Rectal smooth muscle tissue (tissue), 1 donor: Measurements from ENCODE around the gene FSTL4.

Experiments
- H3K27ac ChIP-seq: one replicate; pipeline ENCODE4 v1.7.0; 2013; ENCODE audit warnings: low read depth, low read length, inconsistent platforms
- H3K27me3 ChIP-seq: one replicate; pipeline ENCODE4 v1.7.0; 2013; ENCODE audit warnings: low read length; ENCODE audit not compliant: control insufficient read depth, insufficient read depth
- H3K36me3 ChIP-seq: one replicate; pipeline ENCODE4 v1.7.0; 2013; ENCODE audit warnings: low read length; ENCODE audit not compliant: control insufficient read depth, insufficient read depth
- H3K4me1 ChIP-seq: one replicate; pipeline ENCODE4 v1.7.0; 2013; ENCODE audit warnings: low read length; ENCODE audit not compliant: control insufficient read depth, insufficient read depth
- H3K4me3 ChIP-seq: one replicate; pipeline ENCODE4 v1.7.0; 2013; ENCODE audit warnings: low read length
- H3K9ac ChIP-seq: one replicate; pipeline ENCODE4 v1.7.0; 2013; ENCODE audit warnings: low read length

FSTL4 gene

DNA sequence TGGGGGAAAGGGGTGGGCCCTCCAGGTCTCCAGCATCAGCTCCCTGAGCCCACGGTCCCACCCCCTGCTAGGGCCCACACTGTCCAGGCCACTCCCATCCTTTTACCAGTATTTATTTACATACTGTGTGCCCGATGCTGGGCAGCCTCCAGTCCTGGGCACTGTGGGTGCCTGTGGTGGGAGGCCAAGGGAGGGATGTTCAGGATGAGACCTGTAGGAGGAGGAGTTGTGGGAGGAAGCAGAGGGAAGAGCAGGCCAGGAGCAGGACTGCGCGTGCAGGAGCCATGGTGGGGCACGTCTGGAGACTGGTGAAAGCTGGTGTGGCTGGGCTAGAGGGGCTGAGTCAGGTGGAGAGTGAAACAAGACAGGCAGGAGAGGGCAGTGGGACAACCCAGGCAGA, 293.1 kb downstream of the FSTL4 start:
- Histone ChIP-seq H3K36me3 (no peaks in the 10 kb centered on the region), H3K4me1 (no peaks in the 10 kb centered on the region), H3K27me3 (no peaks in the 10 kb centered on the region), H3K9ac (no peak overlapping the region), H3K27ac (no peak overlapping the region), H3K4me3 (no peak overlapping the region)

DNA sequence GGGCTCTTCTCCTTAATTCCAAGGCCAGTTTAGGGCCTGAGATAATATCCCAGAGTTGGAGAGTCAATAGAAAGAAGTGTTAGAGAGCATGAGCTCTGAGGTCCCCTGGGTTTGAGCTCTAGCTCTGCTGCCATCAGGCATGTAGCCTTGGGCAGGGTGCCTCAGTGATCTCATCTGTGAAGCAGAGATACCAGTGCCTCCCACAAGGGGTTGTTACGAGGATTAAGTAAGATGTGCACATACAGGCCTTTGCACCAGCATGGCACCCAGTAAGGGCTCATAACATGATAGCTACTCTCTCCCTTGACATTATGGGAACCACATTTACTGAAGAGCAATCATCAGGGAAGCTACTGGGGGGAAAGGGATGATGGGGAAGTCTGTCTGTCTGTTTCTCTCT, 294.8 kb downstream of the FSTL4 start:
- Histone ChIP-seq H3K36me3 (no peaks in the 10 kb centered on the region), H3K27ac (no peak overlapping the region), H3K27me3 (no peaks in the 10 kb centered on the region), H3K4me3 (no peak overlapping the region), H3K4me1 (no peaks in the 10 kb centered on the region), H3K9ac (no peak overlapping the region)

DNA sequence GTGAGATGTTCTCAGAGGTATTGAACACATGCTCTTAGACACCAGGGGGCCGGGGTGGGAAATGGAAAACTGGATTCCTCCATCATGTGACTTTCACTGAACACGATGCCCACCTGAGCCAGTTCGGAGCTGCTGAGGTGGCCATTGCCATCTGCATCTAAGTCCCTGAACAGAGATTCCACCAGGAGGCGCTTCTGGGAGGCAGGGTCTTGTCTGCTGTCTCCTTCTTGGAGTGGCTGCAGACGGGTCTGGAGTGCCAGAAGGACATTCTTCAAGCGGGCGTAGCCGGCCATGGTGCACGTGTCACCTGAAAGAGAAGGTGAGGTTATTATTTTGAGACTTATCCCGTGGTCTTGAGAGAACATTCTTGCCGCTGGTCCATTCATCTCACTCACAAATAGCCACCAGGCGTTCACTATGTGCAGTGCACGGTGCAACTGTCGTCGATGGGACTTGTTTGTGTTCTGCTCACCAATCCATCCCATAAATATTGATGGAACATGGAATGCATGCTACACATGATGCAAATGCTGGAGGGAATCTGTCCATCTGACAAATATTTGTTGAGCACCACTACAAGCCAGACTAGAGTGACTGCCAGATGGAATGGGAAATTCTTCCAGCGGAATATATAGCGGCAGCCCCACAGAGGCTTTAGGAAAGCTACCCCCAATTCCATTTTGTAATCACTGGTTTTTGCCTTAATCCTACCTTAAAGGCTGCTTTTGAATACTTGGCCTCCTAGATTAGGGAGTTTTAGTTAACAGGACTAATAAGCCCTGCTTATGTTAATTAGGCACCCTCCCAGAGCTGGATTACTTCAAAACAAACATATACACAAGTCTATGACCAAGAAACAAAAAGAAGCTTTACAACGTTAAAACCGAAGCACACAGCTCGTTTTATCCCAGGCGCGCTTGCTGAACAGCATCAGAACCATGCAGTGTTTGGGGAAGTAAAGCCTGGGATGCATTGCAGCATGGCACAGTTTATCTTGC, 295.7 kb downstream of the FSTL4 start:
- Histone ChIP-seq H3K36me3 (no peaks in the 10 kb centered on the region), H3K9ac (no peak overlapping the region), H3K4me3 (no peak overlapping the region), H3K27ac (no peak overlapping the region), H3K4me1 (no peaks in the 10 kb centered on the region), H3K27me3 (no peaks in the 10 kb centered on the region)

DNA sequence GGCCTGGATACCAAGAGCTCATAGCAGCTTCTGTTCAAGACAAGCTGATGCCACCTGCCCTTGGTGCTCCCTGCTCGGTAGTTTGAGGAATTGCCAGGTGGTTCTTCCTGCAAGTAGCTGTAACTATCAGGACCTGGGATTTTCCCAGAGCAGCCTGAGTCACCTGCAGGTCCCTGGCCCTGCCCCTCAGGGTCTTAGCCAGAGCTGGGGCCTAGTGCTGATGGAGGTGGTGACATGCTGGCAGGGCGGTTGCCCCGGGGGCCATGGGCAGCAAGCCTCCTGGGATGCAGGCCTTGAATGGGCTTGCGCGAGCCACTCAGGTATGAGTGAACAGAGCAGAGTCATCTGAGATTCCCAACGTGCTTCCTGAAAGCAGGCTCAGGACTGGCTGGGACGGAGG, 298.3 kb downstream of the FSTL4 start:
- Histone ChIP-seq H3K4me3 (no peak overlapping the region), H3K27me3 (no peaks in the 10 kb centered on the region), H3K9ac (no peak overlapping the region), H3K4me1 (no peaks in the 10 kb centered on the region), H3K36me3 (no peaks in the 10 kb centered on the region), H3K27ac (no peak overlapping the region)

DNA sequence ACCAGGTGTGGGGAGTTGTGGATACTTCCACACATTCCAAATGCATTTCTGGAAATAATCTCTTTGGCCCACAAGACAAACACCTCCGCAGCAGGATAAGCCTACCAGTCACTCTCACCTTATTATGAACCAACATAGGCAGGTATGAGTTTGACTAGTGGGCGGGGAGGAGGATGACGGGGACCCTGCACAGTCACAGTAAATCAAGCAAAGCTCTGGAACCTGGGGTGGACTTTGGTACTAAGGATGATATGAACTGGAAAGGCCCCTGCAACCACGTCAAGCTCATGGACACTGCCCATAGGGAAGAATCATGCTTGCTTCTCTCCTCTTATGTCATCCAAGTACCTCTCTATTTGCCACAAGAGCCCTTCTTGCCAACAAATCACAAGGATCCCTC, 301.2 kb downstream of the FSTL4 start:
- Histone ChIP-seq H3K27ac (no peak overlapping the region), H3K4me3 (no peak overlapping the region), H3K27me3 (no peaks in the 10 kb centered on the region), H3K9ac (no peak overlapping the region), H3K4me1 (no peaks in the 10 kb centered on the region), H3K36me3 (no peaks in the 10 kb centered on the region)

DNA sequence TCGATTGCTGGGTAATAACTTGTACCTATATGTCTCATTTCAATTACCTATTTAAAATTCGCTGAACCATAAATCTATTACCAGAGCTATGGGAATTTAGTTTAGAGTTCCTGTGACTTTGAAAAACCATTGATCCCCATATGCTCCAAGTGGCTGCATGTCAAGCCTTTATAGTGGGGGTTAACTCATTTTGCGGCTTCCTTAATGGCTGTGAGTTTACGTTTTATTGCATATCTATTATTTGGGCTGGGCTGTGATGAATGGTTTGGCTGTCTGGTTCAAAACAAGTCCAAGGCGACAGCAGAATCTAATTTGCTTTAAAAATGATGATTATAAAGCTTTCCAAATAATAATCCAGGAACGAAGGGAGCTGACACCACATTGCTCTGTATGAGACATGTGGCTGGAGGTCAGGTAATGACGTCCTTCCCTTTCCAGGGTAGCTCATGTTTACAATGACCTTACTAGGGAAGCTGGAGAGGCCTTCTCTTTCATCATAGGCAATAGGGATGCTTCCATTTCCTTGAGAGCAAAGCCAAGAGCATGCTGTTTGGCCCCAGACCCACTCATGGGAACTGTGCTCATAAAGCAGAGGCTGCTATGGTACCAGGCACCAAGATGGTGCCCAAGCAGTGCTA, 302.2 kb downstream of the FSTL4 start:
- no peak overlapping the region for H3K27ac ChIP-seq
- H3K36me3 ChIP-seq = no peaks in the 10 kb centered on the region
- H3K4me3 ChIP-seq = no peak overlapping the region
- no peaks in the 10 kb centered on the region for H3K27me3 ChIP-seq
- no peak overlapping the region for H3K9ac ChIP-seq
- H3K4me1 ChIP-seq = no peaks in the 10 kb centered on the region

DNA sequence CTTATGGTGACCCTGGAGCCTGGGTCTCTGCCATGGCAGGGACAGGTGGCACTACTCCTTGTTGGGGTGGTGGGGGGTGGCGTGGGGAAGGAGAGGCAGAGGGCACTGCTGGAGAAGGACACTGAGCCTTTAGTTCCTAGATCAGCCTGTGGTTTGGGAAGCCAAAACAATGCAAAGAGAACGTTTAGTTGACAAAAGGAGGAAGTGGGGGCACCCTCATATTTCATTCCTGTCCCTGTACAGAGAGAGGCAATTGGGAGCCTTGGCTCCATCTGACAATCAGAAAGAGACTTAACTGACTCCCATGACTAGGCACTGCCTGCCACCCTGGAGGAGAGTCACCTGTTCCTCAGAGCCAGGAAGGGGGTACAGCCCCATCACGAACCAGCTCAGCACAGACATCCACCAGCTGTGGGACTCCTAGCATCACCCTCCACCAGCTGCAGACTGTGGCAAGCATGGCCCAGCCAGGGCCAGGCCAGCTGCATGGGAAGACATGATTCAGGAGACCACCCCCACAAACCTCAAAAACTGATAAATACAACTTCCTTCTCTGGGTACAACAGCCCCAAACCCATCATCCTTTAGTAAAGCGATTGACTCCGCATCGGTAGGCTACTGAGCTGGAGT, 303.1 kb downstream of the FSTL4 start:
- no peak overlapping the region for H3K27ac ChIP-seq
- no peak overlapping the region for H3K4me3 ChIP-seq
- no peaks in the 10 kb centered on the region for H3K36me3 ChIP-seq
- no peaks in the 10 kb centered on the region for H3K27me3 ChIP-seq
- H3K4me1 ChIP-seq = no peaks in the 10 kb centered on the region
- H3K9ac ChIP-seq = no peak overlapping the region

DNA sequence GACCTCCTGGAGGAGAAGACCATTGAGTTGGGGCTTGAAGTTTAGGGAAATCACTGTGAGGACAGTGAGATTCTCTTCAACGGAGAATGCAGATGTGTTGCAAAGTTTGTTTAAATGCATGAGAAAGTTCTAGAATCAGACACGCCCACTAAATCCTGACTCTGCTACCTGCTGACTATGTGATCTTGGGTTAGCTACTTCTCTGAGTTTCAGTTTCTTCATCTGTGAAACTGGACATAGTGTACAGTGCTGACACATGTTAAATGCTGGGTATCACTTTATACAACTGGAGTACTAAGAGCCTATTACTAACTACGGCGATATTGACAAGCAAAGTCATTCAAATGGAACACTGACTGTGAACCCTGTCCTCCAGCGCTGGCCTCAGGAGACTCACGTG, 305.1 kb downstream of the FSTL4 start:
- no peaks in the 10 kb centered on the region for H3K36me3 ChIP-seq
- H3K27me3 ChIP-seq = no peaks in the 10 kb centered on the region

DNA sequence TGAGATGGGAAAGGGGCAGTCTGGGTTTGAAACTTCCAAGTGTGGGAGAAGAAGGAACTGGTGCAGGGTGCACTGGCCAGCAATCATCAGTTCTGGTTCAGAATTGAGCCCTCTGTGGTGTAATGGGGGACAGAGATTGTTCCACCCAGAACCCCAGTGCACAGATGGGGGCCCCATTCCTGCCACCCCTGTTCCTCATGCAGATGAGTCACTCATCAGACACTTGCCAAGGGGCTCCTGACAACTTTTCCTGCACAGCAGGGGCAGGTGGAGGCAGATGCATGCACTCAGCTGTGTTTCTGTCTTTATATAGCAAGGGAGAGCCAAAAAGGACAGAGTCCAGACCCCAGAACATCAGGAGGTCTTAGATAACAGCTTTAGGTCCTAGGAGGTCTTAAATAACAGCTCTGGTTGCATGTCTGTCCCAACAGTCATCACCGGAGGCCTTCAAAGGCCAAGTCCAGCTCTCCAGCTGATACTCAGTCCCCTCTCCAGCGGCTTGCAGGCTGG, 307.6 kb downstream of the FSTL4 start:
- H3K9ac ChIP-seq = no peak overlapping the region
- H3K27me3 ChIP-seq = no peaks in the 10 kb centered on the region
- no peak overlapping the region for H3K27ac ChIP-seq
- no peaks in the 10 kb centered on the region for H3K4me1 ChIP-seq
- H3K4me3 ChIP-seq = no peak overlapping the region
- no peaks in the 10 kb centered on the region for H3K36me3 ChIP-seq

More for the DNA sequence above, 305.1 kb downstream of the FSTL4 start:
- H3K4me3 ChIP-seq = no peak overlapping the region
- H3K4me1 ChIP-seq = no peaks in the 10 kb centered on the region
- no peak overlapping the region for H3K9ac ChIP-seq
- no peak overlapping the region for H3K27ac ChIP-seq

DNA sequence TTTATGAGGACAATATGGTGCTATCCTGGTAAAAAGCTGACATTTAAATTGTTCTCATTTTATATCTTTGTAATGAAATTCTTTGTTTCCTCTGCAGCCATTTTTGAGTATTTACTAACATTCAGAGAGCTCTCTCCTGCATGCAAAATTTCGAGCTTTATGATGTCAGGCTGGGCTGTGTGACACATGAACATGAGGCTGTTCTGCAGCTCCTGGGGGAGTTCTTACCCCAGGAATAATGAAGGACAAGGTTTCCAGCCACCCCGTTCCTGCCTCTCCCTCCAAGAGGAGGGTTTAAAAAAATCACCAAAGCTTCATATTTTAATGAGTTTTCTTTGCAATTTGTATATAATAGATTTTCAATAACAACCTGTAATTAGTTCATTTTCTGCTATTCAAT, 308.2 kb downstream of the FSTL4 start:
- no peak overlapping the region for H3K4me3 ChIP-seq
- H3K9ac ChIP-seq = no peak overlapping the region
- H3K36me3 ChIP-seq = no peaks in the 10 kb centered on the region
- no peaks in the 10 kb centered on the region for H3K27me3 ChIP-seq
- H3K4me1 ChIP-seq = no peaks in the 10 kb centered on the region
- no peak overlapping the region for H3K27ac ChIP-seq

DNA sequence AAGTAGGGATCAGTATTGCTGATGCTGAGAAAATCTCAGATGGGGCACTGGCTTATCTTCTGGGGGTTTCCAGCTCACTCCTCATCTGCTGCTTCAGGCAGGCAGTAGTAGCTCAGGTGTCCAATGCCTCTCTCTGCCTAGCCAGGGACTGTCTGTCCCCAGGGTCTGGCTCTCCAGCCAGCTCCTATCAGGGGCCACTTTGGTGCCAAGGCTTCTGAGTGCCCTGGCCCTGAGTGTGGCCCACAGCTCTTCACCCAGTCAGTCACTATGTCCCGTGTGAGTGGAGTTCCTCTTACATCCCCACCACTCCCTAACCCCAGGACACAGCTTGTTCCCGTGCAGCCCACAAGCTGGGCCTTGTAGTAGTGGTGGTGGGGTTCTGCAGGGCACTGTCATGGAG, 309.0 kb downstream of the FSTL4 start:
- Histone ChIP-seq H3K27me3 (no peaks in the 10 kb centered on the region), H3K27ac (no peak overlapping the region), H3K4me3 (no peak overlapping the region)

DNA sequence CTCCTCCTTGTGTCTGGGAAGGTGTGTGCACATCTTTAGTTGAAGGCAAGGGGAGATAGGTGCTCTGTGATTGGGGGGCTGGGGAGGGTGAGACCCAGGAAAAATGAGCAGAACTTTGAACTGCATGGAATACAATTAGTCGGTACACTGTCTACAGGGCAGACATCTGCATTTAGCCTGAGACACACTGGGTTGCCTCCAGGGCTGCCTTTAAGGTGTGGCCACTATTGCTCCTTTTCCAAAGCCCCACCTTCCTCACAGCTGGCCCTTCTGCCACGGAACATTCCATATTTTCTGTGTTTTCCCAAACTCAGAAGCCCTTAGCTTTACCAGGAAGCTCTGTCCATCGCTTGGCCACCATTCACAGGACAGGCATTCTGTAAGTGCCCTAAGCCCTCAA, 312.6 kb downstream of the FSTL4 start:
- H3K4me3 ChIP-seq = no peak overlapping the region
- H3K4me1 ChIP-seq = no peaks in the 10 kb centered on the region
- no peaks in the 10 kb centered on the region for H3K36me3 ChIP-seq
- H3K9ac ChIP-seq = no peak overlapping the region
- no peaks in the 10 kb centered on the region for H3K27me3 ChIP-seq
- H3K27ac ChIP-seq = no peak overlapping the region

More for the DNA sequence above, 309.0 kb downstream of the FSTL4 start:
- no peaks in the 10 kb centered on the region for H3K36me3 ChIP-seq
- H3K9ac ChIP-seq = no peak overlapping the region
- no peaks in the 10 kb centered on the region for H3K4me1 ChIP-seq
